ENCODE measurements around the gene SETD1B.

DNA sequence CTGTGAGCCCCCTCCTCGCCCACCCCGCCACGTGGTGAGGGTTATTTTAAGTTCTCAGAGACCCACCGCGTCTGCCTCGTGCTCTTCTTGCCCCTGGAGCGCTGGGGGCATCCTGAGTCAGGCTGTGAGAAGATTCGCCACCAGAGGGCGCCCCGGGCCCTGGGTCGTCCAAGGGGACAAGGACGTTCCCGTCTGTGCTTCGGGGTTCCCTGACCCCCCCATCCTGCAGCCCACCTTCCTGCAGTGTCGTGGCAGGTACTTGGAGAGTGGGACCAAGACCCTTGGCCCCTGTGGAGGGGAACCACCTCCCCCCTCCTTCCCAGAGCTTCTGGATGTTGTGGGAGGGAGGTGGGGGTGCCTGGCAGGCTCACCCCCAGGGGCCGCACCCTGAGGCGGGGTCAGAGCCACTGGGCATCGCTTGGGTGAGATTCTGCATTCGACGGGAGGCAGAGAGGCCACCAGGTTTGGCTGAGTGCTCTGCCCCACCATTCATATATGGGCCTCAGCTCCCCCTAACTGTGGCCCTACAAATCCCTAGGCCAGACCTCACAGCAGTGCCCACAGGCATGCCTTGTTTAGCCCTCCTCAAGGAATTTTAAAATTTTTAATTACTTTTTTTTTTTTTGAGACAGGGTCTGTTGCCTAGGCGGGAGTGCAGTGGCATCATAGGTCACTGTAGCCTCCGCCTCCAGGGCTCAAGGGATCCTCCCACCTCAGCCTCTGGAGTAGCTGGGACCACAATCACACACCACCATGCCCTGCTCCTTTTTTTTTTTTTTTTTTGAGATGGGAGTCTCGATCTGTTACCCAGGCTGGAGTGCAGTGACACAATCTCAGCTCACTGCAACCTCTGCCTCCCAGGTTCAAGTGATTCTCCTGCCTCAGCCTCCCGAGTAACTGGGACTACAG, 27.4 kb upstream of the SETD1B start:
- TF ChIP-seq EZH2 (IDR thresholded peaks at IDR 0.05; ENCODE audit: insufficient read depth, poor library complexity, severe bottlenecking) (no peak), EZH2phosphoT487 (IDR thresholded peaks at IDR 0.05; ENCODE audit: insufficient read depth, low read depth) (no peak)

Measured in GM23248 (cell line).